Stimulated activated CD4-positive, alpha-beta T cell treated with anti-CD3 and anti-CD28 coated beads, Interleukin-4, amount 100 ng/mL, for 1 hour (primary cell): ENCODE data around the gene ZNF106.

ENCODE experiments used
- DNase-seq: peaks from one replicate; pipeline ENCODE4 v3.0.0-alpha.2; 2020

Gene ZNF106

DNA sequence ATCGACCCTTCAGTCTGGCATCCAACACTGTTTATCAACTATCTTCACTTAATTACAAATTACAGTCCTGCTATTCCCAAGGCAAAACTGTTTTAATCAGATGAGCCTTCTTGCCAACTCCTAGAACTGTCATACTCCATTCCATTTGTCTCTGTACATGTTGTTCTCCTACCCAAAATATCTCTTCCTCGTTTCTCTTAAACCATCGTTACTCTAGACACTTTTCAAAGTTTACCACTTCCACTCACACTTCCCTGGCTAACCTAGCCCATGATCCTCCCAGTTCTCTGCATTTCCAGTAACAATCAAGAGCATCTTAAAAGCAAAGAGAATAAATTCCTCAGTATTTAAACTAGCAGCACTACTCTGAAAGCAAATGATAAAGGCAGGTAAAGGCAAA, 19.9 kb downstream of the ZNF106 start:
- DNase-seq, result no peak

DNA sequence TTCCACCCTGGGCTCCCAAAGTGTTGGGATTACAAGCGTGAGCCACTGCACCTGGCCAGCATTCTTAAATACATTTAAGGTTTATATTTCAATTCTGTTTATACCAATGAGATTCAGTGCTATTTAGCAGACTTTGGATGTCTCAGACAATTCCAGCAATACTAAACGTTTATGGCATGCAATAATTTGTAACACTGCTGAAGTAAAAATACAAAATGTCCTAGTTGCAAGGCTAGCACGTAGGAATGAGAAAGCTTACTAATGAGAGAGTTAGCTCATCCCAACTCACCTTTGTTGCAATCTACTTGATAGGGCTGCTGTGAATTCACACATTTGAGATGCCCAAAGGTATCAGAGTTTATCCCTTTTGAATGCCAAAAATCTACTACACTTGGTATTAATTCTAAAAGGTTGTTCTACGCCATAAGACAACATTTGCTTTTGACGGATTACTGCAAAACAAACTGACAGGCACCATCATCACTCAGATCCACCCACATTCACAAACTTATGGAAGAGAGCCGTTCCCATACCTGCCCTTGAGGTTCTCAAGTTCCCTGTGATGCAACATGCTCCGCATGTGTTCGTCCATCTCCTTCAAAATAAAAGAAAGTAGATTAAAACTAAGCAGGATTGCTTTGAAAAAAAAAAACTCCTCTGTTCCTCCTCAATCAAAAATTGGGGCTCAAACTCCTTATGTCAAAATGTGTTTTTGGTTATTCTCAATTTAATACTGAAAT, 25.3 kb downstream of the ZNF106 start:
- DNase-seq, result no peak

DNA sequence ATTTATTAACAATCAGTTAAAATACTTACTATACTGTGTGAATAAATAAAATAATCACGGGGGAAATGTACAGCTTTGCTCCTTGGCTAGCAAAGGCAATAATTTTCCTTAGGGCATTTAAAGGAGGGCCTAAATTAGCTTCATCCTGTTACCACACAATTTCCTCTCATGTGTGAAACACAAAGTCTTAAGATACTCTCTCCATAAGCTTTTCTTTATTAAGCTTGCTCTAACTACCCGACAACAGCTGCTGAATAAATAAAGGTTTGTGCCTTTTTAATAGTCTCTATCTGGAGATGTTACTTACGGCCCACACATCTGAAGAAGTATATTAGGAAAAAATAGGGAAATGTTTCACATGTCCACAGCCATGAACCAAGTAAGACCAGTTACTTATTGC, 29.7 kb downstream of the ZNF106 start:
- DNase-seq, result no peak

DNA sequence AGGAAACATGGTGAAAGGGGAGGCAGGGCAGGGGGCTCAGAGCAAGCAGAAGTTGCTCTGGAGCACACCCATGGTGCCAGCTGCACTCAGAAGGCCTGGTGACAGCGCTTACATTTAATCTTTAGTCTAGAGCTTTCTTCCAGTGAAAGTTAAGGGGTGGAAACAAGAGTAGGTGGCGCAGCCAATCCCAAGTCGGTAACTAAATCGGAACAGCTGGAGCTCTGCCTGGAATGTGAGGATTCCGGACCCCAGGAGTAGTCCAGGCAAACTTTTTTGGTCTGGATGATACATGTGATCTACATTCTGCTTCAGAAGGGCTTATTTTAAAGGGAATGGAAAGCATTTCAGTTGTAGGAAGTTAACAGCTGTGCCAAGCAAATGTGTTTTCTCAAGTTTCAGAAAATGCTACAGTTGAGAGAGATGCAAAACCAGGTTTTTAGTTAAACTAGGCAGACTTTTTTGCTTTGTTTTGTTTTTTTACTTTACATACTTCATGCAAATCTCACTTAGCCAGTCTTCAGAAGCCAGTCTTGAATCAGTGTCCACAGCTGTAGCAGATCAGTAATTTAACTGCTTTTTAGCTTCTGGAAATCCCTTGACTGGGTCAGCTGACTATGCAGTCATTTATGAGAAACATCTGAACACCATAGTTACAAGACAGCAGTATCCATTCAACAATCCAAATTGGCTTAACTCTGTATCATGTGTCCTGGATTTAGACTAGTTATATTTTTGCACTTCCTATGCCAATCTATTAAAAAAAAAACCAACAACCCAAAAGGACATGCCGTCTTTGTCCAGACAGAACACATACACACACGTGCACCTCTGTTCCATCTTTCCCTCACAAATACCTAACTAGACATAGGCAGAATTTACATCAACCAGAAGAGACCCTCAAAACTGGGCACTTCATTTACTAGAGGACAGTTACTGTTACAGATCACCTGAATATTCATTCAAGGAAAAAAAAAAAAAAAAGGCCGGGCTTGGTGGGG, 33.2 kb downstream of the ZNF106 start:
- DNase-seq, result no peak

DNA sequence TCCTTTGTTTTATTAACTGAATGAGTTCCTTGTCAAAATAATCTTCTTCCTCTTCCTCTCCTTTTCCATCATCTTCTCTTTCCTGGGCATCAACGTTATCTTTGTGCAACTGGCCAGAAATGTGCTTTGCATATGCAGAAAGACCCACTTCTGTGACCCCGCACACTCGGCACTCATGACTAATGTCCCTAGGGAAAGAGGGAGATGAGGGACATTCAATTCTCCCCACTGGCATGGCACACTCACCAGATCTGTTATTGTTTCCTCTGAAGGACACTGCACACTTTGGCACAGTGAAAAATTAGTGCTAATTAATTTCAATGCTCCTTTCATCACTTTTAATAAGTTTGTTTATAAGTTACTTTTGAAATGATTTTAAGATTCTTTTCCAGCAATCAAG, 34.0 kb downstream of the ZNF106 start:
- DNase-seq, result no peak

DNA sequence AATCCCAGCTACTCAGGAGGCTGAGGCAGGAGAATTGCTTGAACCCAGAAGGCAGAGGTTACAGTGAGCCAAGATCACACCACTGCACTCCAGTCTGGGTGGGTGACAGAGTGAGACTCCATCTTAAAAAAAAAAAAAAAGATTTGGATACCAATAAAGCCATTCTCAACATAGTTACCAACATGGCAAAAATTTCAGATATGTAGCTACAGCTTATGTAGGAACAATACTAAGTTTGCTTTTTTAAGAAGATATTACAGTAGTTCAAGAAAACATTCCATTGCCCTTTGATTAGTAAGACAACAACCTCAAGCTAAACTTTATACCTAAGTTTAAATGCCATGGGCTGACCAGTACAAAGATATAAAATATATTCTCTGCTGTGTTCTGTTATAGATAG, 34.4 kb downstream of the ZNF106 start:
- DNase-seq, result no peak

DNA sequence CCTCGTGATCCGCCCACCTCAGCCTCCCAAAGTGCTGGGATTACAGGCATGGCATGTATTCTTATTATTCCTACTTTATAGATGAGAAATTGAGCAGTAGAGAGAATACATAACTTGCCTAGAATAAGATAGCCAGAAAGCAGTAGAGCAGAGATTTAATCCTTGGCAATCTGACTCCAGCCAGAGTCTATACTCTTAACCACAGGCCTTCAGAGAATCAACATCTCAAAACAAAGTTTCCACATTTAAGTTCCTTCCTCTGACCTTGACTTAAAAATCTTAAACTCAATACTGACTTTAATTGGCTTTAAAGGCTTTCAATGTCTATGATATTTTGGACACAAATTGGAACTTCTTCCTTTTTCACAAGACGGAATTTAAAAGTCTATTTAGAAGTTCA, 37.1 kb downstream of the ZNF106 start:
- no peak for DNase-seq

- DNase-seq, result no peak
These were observed 40.5 kb downstream of the ZNF106 start for GRCh38 chr15:42450425-42450790.

DNA sequence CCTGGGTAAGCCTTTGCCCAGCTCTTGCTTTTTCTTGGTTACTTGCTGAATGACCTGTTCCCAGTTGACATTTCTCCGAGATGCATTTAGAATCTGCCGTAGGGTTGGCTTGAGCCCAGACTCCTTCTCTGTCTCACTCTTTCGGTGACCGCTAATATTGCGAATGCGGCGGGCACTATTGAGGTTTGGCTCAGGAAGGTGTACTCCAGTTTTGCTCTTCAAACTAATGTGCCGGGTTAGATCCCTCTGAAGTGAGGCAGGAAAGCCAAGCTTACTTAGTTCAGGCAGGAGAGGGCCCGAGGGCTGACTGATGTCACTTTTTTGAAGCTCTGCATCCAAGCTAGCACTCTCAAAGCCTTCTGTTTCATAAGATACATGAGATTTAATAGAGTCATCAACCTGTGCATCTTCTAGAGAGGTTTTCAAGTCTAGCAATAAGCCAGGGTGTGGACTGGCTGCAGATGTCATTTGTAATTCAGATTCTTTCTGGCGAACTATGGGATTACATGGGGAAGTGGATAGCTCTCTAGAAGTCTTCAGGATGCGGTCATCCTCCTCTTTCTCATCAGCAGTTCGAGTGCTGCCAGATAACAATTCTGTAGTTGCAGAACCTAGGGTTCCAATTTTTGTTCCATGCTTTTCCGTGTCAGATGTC, 41.0 kb downstream of the ZNF106 start:
- DNase-seq, result no peak

DNA sequence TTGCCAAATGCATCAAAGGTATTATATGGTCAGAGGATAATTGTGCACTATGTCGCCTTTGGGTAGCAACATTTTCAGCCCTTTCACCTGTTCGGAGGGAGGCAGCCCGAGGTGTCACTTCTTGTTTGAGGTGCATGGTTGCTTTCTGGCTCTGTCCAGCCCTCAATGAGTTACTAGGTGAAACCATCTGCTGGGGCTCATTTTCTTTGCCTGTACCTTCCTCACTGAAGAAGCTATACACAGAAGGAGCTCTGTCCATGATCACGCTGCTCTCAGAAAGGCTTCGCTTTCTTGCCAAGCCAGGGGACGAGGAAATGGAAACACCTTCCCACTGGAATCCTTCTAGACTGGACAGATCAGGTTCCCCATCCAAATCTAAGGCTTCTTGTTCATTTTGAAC, 42.7 kb downstream of the ZNF106 start:
- DNase-seq, result no peak

DNA sequence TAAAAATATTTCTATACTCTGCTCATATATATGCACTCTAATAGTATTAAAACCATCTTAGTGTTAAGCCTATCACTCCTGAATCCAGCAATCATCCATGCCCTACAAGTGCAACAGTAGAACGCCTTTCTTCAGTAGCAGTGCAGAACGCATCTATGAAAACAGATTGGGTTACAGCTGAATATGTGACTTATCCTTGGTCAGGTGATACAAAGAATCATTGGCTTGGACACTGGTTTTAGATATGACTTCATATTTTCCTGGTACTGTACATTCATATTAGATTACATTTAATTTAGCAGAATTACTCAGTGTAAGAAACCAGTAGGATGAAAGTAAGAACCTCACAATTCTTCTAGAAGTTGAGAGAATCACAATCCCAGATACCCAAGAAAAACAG, 43.3 kb downstream of the ZNF106 start:
- DNase-seq, result no peak

GRCh38 chr15:42445551-42445950, 45.4 kb downstream of the ZNF106 start:
- DNase-seq, result no peak

DNA sequence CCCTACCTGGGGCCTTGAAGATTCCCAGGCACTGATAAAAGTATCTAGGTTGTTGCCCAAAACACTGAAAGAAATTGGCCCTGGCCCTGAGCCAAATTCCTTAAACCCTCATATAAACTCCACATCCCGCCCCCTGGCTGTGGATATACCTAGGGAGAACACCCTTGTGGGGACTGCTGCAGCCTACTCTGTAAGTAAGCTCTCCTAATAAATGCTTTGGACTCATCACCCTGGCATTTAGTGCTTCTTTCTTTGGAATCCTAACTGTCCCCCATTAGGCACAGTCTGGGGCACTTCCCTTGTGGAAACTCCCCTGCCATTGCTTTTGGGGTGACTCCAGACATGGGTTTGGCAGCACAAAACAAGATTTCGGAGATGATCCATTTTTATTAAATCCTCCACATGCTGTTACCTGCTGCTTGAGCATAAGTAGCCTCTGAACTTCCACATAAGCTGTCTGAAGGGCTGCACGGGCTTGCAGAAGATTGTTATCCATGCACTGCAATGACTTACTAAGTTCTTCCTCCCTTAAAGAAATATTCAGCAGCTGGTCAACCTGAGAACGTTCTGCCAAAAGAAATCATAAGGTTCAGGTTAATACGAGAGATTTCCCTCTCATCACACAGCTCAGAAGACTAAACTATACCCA, 46.4 kb downstream of the ZNF106 start:
- DNase-seq, result no peak

- DNase-seq, result no peak
These were observed 63.3 kb downstream of the ZNF106 start for GRCh38 chr15:42427429-42428223.

DNA sequence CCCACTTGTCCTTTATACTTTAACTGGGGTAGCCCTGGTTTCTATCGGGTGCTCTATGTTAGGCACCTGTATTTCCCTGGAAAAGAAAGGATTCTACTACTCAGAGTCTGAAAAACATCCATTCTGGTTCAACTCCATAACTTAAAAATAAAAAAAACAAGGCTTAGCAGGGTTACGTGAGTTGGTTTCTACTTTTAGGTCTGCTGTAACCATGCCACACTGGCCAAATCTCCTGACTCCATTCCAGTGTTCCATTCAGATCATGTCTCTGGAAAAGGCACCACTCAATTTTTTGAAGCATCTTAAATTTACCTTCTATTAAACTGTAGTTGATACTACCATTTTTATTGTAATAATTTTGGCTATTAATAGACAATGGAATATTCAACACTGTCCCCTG, 69.6 kb downstream of the ZNF106 start:
- no peak for DNase-seq

DNA sequence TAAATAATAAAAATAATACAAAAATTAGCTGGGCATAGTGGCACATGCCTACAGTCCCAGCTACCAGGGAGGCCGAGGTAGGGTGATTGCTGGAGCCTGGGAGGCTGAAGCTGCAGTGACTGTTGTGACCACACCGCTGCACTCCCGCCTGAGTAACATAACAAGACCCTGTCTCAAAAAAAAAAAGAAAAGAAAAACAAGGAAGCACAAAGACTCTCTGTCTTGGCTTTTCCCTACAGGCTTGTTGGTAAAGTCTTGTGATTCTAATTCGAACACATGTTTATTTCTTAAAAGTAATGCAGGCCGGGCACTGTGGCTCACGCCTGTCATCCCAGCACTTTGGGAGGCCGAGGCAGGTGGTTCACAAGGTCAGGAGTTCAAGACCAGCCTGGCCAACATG, 71.6 kb downstream of the ZNF106 start:
- no peak for DNase-seq

DNA sequence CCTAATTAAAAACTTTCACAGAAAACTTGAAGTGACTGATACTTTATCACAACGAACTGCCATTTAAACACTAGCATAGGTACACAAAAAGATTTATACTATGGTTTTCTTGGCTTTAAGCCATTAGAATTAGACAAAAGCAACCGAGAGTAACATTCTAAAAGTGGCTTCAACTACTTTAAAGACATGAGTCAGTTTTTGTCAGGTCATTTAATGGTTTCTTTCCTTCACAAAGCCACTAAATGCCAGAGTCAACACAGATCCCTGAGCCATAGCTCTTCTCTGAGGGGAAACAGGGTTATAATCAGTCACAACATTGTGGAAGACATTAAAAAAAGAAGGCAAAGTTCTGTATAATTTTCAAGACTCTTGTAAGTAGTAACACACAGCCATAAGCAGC, 77.0 kb downstream of the ZNF106 start:
- no peak for DNase-seq

DNA sequence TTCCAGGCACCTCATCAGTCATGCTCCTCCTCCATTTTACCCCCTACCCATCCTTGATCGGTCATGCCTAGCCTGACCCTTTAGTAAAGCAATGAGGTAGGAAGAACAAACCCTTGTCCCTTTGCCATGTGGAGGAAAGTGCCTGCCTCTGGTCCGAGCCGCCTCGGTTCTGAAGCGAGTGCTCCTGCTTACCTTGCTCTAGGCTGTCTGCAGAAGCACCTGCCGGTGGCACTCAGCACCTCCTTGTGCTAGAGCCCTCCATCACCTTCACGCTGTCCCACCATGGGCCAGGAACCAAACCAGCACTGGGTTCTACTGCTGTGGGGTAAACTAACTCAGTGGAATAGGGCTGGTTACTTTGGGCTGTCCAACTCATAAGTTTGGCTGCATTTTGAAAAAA, 79.1 kb downstream of the ZNF106 start:
- no peak for DNase-seq

DNA sequence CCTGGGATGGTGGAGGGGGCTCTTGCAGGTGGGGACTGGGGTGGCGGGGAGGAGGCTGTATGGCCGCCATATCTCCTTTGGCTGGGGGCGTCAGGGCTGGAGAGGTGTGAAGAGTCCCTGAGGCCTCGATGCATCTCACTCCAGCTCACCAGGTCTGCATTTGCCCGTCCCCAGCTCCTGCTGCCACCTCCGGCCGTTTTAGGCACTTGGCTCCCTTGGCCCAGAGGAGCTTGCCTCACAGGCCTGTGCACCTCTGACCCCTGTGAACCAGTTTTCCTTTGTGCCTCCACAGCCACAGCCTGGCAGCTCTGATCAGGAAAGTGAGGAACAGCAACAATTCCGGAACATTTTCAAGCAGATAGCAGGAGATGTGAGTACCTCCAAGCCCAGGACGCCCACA, 81.9 kb downstream of the ZNF106 start:
- no peak for DNase-seq

DNA sequence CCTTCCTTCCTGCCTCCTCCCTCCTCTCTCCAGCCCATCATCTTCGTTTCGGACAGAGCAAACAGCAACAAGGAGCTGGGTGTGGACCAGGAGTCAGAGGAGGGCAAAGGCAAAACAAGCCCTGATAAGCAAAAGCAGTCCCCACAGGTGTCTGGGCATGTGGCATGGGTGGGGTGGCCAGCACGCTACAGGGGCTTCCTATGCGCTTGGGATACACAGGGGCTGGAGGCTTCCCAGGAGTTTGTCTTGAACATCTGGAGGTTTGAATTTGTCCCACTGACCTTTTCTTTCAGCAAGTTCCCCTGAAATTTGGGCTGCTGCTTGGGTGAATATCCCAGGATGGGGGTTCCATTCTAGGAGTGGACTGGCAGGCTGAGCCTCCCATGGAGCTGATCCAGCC, 82.8 kb downstream of the ZNF106 start:
- DNase-seq, result no peak

GRCh38 chr15:42405863-42406482, 85.0 kb downstream of the ZNF106 start:
- DNase-seq, result no peak
